DOHH2 (cell line): ENCODE results near the gene GABARAPL2.

ENCODE experiments used
- H3F3A ChIP-seq: fragments of 200-600 bp; sonication (generic), shearing (Covaris generic); 2 replicates; pipeline ENCODE4 v1.6.0; 2016; ENCODE audit warnings: antibody characterized with exemption, mild to moderate bottlenecking; ENCODE audit not compliant: control insufficient read depth, insufficient read depth
- H3K27ac ChIP-seq: fragments of 200-600 bp; sonication (generic); 2 replicates; pipeline ENCODE4 v1.5.1; 2014; ENCODE audit warnings: low read depth, mild to moderate bottlenecking, low read length, moderate library complexity
- H3K27me3 ChIP-seq: fragments of 200-600 bp; sonication (generic); 2 replicates; pipeline ENCODE4 v1.6.1; 2014; ENCODE audit warnings: mild to moderate bottlenecking, low read length, mixed read lengths; ENCODE audit not compliant: control insufficient read depth
- H3K36me3 ChIP-seq: fragments of 200-600 bp; sonication (generic); 2 replicates; pipeline ENCODE4 v1.6.1; 2014; ENCODE audit warnings: mild to moderate bottlenecking, low read length, moderate library complexity, mixed read lengths; ENCODE audit not compliant: control insufficient read depth
- H3K4me1 ChIP-seq: fragments of 200-600 bp; sonication (generic); 2 replicates; pipeline ENCODE4 v1.6.1; 2014; ENCODE audit warnings: mild to moderate bottlenecking, low read length, mixed read lengths; ENCODE audit not compliant: control insufficient read depth
- H3K4me2 ChIP-seq: fragments of 200-600 bp; sonication (generic); 2 replicates; pipeline ENCODE4 v1.6.0; 2014; ENCODE audit warnings: mild to moderate bottlenecking, low read length, moderate library complexity
- H3K4me3 ChIP-seq: fragments of 200-600 bp; sonication (generic); 2 replicates; pipeline ENCODE4 v1.5.1; 2014; ENCODE audit warnings: mild to moderate bottlenecking, low read length, mixed read lengths
- H3K79me2 ChIP-seq: fragments of 200-600 bp; sonication (generic); 2 replicates; pipeline ENCODE4 v1.6.1; 2014; ENCODE audit warnings: mild to moderate bottlenecking, low read length, mixed read lengths; ENCODE audit not compliant: control insufficient read depth
- H3K9me2 ChIP-seq: fragments of 200-600 bp; sonication (generic); replicated peaks from 2 replicates; pipeline ENCODE4 v1.6.1; 2014; ENCODE audit warnings: mild to moderate bottlenecking, low read length, mixed read lengths; ENCODE audit not compliant: control insufficient read depth
- H3K9me3 ChIP-seq: fragments of 200-600 bp; sonication (generic); 2 replicates; pipeline ENCODE4 v1.6.1; 2014; ENCODE audit warnings: antibody characterized with exemption, low read length, mixed read lengths; ENCODE audit not compliant: control insufficient read depth, insufficient read depth
- H4K20me1 ChIP-seq: fragments of 200-600 bp; sonication (generic); 2 replicates; pipeline ENCODE4 v1.6.0; 2014; ENCODE audit warnings: low read depth, mild to moderate bottlenecking, antibody characterized with exemption, low read length, moderate library complexity; ENCODE audit not compliant: control insufficient read depth, insufficient read depth
- CTCF ChIP-seq: fragments of 200-600 bp; sonication (generic); IDR thresholded peaks from one replicate; pipeline ENCODE4 v1.5.1; 2014; ENCODE audit warnings: antibody characterized with exemption, mild to moderate bottlenecking, low read depth, low read length; ENCODE audit not compliant: poor library complexity, severe bottlenecking
- EZH2phosphoT487 ChIP-seq: fragments of 200-600 bp; sonication (generic); IDR thresholded peaks from 2 replicates; pipeline ENCODE4 v1.6.1; 2017; ENCODE audit warnings: borderline replicate concordance, mild to moderate bottlenecking, antibody characterized with exemption, low read length, moderate library complexity, mixed read lengths

Gene GABARAPL2

GRCh38 chr16:75622761-75623605 is 56.8 kb downstream of the GABARAPL2 start, which contains the start of gene ADAT1:
ADAT1 (minus strand) TSS chr16:75623281; CDS start chr16:75620799, 2,482 bp downstream.
- H3K27ac ChIP-seq, result peak within 1 kb of the TSS; percentile 62
- H3K4me2 ChIP-seq, result peak within 1 kb of the TSS; percentile 93
- TF ChIP-seq EZH2phosphoT487 (no peak), CTCF (no peak)
- H3K9me3 ChIP-seq, result no peaks in the 10 kb centered on the region
- no peaks in the 10 kb centered on the region for H3K9me2 ChIP-seq
- H3K36me3 ChIP-seq, result peaks cover 64% of the 10 kb centered on the region
- peaks cover 28% of the 10 kb centered on the region for H3F3A ChIP-seq
- no peaks in the 10 kb centered on the region for H3K27me3 ChIP-seq
- peaks cover 19% of the 10 kb centered on the region for H3K4me1 ChIP-seq
- peaks cover 23% of the 10 kb centered on the region for H3K79me2 ChIP-seq
- no peaks in the 10 kb centered on the region for H4K20me1 ChIP-seq
- H3K4me3 ChIP-seq, result peak within 1 kb of the TSS; percentile 96

- TF ChIP-seq CTCF (no peak), EZH2phosphoT487 (no peak)
- H3K4me1 ChIP-seq, result peaks cover 19% of the 10 kb centered on the region
- peaks cover 28% of the 10 kb centered on the region for H3F3A ChIP-seq
- no peaks in the 10 kb centered on the region for H3K9me3 ChIP-seq
- no peak overlapping the region for H3K4me3 ChIP-seq
- peaks cover 23% of the 10 kb centered on the region for H3K79me2 ChIP-seq
- peaks cover 66% of the 10 kb centered on the region for H3K36me3 ChIP-seq
- no peaks in the 10 kb centered on the region for H3K9me2 ChIP-seq
- H3K27me3 ChIP-seq, result no peaks in the 10 kb centered on the region
- no peak overlapping the region for H3K27ac ChIP-seq
- no peaks in the 10 kb centered on the region for H4K20me1 ChIP-seq
- no peak overlapping the region for H3K4me2 ChIP-seq
Measured at GRCh38 chr16:75624921-75625334, 58.7 kb downstream of the GABARAPL2 start.

- Histone ChIP-seq H3K9me3 (no peaks in the 10 kb centered on the region), H3K27ac (no peak overlapping the region), H3K4me2 (no peak overlapping the region), H4K20me1 (no peaks in the 10 kb centered on the region), H3F3A (peaks cover 28% of the 10 kb centered on the region), H3K36me3 (peaks cover 74% of the 10 kb centered on the region), H3K27me3 (no peaks in the 10 kb centered on the region), H3K79me2 (peaks cover 12% of the 10 kb centered on the region), H3K9me2 (no peaks in the 10 kb centered on the region), H3K4me3 (no peak overlapping the region), H3K4me1 (peaks cover 10% of the 10 kb centered on the region)
- no peak for TF ChIP-seq EZH2phosphoT487
Measured at GRCh38 chr16:75626806-75627205, 60.6 kb downstream of the GABARAPL2 start.
